Common myeloid progenitor, CD34-positive (primary cell): Measurements from ENCODE around the gene CCDC167.
"Not testable (repeated sequence)": the region's sequence is repeated elsewhere in the genome, so short reads cannot be mapped to it uniquely, and the experiment has no call there.

ENCODE experiments used
- CTCF ChIA-PET: fragments of 350-600 bp; sonication (Branson Sonifier 250); formaldehyde crosslinking; loops from one replicate; lab custom pipeline; 2021; ENCODE audit warnings: antibody characterized with exemption; lab: Charles Lee
- POLR2A ChIA-PET: fragments of 350-600 bp; sonication (Branson Sonifier 250); formaldehyde crosslinking; loops from one replicate; lab custom pipeline; 2021; ENCODE audit warnings: antibody characterized with exemption; lab: Charles Lee
- DNase-seq, 3 donors: peaks; one replicate each; pipeline versions ENCODE4 v3.0.0 to v3.0.0-alpha.2; 2013
- H3K27ac ChIP-seq, 2 experiments: 1 replicate in 1 of 2; 2 replicates in 1 of 2; pipeline ENCODE4 v1.7.0; 2013; ENCODE audit warnings: inconsistent platforms in 2 of 2, low read length in 2 of 2, mild to moderate bottlenecking in 2 of 2, low read depth in 1 of 2, moderate library complexity in 1 of 2; ENCODE audit not compliant: severe bottlenecking in 2 of 2, insufficient read depth in 1 of 2, poor library complexity in 1 of 2
- H3K27me3 ChIP-seq, 5 experiments: replicated peaks in 2 of 5; 1 replicate in 3 of 5; 2 replicates in 2 of 5; pipeline versions ENCODE4 v1.6.1 to v1.7.0; 2013; ENCODE audit warnings: low read length in 4 of 5, mild to moderate bottlenecking in 2 of 5, moderate library complexity in 2 of 5, inconsistent platforms in 1 of 5; ENCODE audit not compliant: insufficient read depth in 5 of 5, control insufficient read depth in 4 of 5
- H3K36me3 ChIP-seq, 4 experiments: 1 replicate in 2 of 4; 2 replicates in 2 of 4; pipeline versions ENCODE4 v1.6.1 to v1.7.0; 2013; ENCODE audit warnings: low read length in 3 of 4, control low read depth in 1 of 4, mild to moderate bottlenecking in 1 of 4; ENCODE audit not compliant: control insufficient read depth in 4 of 4, insufficient read depth in 4 of 4
- H3K4me1 ChIP-seq, 4 experiments: 1 replicate in 3 of 4; 2 replicates in 1 of 4; pipeline versions ENCODE4 v1.6.1 to v1.7.1; 2013; ENCODE audit warnings: low read length in 3 of 4, mild to moderate bottlenecking in 3 of 4, control low read depth in 1 of 4, inconsistent platforms in 1 of 4, moderate library complexity in 1 of 4; ENCODE audit not compliant: control insufficient read depth in 4 of 4, insufficient read depth in 4 of 4; ENCODE audit errors: control extremely low read depth in 1 of 4
- H3K4me3 ChIP-seq, 7 experiments: 1 replicate in 4 of 7; 2 replicates in 3 of 7; pipeline versions ENCODE4 v1.5.1 to v1.7.0; 2013; ENCODE audit warnings: mild to moderate bottlenecking in 7 of 7, low read length in 6 of 7, moderate library complexity in 6 of 7, inconsistent platforms in 2 of 7, low read depth in 2 of 7, control low read depth in 1 of 7; ENCODE audit not compliant: insufficient read depth in 4 of 7, control insufficient read depth in 1 of 7; ENCODE audit errors: extremely low read depth in 1 of 7
- H3K9me3 ChIP-seq, 5 experiments: 1 replicate in 4 of 5; 2 replicates in 1 of 5; pipeline versions ENCODE4 v1.6.1 to v1.7.1; 2013; ENCODE audit warnings: low read length in 4 of 5, mild to moderate bottlenecking in 2 of 5, inconsistent platforms in 1 of 5, low read depth in 1 of 5, moderate library complexity in 1 of 5; ENCODE audit not compliant: control insufficient read depth in 4 of 5, insufficient read depth in 2 of 5; ENCODE audit errors: control extremely low read depth in 1 of 5
- WGBS: methylation state at CpG from one replicate; pipeline ENCODE4 v1.1.5; 2013; ENCODE audit not compliant: insufficient coverage; 5-methylcytosine and 5-hydroxymethylcytosine counted together

Gene CCDC167

GRCh38 chr6:37452522-37452921 is 47.2 kb downstream of the CCDC167 start:
- Histone ChIP-seq H3K4me1 (no peaks in the 10 kb centered on the region), H3K36me3 (peaks cover 10 to 83% (median 56%) of the 10 kb centered on the region in 4 experiments), H3K27me3 (no peaks in the 10 kb centered on the region), H3K9me3 (no peaks in the 10 kb centered on the region), H3K4me3 (no peak overlapping the region), H3K27ac (no peak overlapping the region)
- no peak for DNase-seq
- 100% methylated on average over 2 of the region's 3 CpGs for WGBS
- POLR2A ChIA-PET, result no interaction called here
- CTCF ChIA-PET, result interaction anchor here (0.7 kb wide), 1 partner anchor 33 kb away, joined by 3 read pairs; no protein-coding TSS in a partner anchor

- Histone ChIP-seq H3K4me3 (no peak overlapping the region), H3K4me1 (no peaks in the 10 kb centered on the region), H3K27me3 (no peaks in the 10 kb centered on the region), H3K36me3 (peaks cover 12 to 87% (median 61%) of the 10 kb centered on the region in 4 experiments), H3K27ac (no peak overlapping the region), H3K9me3 (no peaks in the 10 kb centered on the region)
- no CpG with 5 or more reads among the region's 2 CpGs for WGBS
- DNase-seq, result no peak
- CTCF ChIA-PET, result interaction anchor here (0.7 to 1.4 kb wide), 2 partner anchors 11 to 34 kb away, joined by 3 read pairs; no protein-coding TSS in a partner anchor
- POLR2A ChIA-PET, result no interaction called here
Observed at GRCh38 chr6:37451441-37452193, 48.1 kb downstream of the CCDC167 start.

DNA sequence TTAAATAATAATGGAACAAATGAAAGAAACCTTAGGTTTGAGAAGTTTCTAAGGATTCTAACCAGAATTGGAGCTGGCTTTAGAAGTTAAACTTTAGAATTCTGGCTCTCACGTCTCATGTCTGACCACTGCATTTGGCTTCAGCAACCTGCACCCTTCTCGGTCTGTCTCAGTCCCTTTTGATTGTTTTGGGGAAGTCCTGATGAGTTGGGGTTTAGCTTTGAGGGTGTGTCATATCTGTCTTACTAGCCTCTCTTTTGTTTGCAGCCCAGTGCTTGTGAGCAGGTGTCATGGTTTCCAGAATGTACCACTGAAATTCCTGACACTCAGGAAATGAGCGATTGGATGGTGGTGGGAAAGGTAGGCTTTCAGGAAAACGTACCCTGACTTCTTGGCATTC is 49.7 kb downstream of the CCDC167 start:
- Histone ChIP-seq H3K4me1 (no peaks in the 10 kb centered on the region), H3K36me3 (peaks cover 17 to 88% (median 62%) of the 10 kb centered on the region in 4 experiments), H3K4me3 (no peak overlapping the region), H3K27me3 (no peaks in the 10 kb centered on the region), H3K9me3 (no peaks in the 10 kb centered on the region), H3K27ac (no peak overlapping the region)
- 96% methylated on average over 4 of the region's 4 CpGs for WGBS
- no peak for DNase-seq
- CTCF ChIA-PET, result no interaction called here
- POLR2A ChIA-PET, result no interaction called here

DNA sequence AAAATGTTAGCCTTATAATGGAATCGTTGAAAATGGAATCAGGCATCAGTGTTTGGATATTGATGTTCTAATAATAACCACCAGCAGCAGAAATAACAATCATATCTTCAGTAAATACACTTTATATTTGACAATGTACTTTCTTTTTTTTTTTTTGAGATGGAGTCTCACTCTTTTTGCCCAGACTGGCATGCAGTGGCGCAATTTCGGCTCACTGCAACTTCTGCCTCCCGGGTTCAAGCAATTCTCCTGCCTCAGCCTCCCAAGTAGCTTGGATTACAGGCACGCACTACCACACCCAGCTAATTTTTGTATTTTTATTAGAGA is 56.5 kb downstream of the CCDC167 start:
- DNase-seq, H3K4me1 ChIP-seq, POLR2A ChIA-PET, H3K27me3 ChIP-seq, H3K9me3 ChIP-seq: not testable (repeated sequence)
- peaks cover 11 to 67% (median 34%) of the 10 kb centered on the region in 4 experiments for H3K36me3 ChIP-seq
- H3K4me3 ChIP-seq, result peak overlapping the region in 5 of 7 experiments; percentile 46 to 75 (median 55)
- WGBS, result 100% methylated on average over 3 of the region's 5 CpGs
- CTCF ChIA-PET, result interaction anchor here (1.0 to 1.6 kb wide), 2 partner anchors 10 to 12 kb away, joined by 3 to 6 read pairs; no protein-coding TSS in a partner anchor
- peak overlapping the region; percentile 71 to 93 for H3K27ac ChIP-seq

DNA sequence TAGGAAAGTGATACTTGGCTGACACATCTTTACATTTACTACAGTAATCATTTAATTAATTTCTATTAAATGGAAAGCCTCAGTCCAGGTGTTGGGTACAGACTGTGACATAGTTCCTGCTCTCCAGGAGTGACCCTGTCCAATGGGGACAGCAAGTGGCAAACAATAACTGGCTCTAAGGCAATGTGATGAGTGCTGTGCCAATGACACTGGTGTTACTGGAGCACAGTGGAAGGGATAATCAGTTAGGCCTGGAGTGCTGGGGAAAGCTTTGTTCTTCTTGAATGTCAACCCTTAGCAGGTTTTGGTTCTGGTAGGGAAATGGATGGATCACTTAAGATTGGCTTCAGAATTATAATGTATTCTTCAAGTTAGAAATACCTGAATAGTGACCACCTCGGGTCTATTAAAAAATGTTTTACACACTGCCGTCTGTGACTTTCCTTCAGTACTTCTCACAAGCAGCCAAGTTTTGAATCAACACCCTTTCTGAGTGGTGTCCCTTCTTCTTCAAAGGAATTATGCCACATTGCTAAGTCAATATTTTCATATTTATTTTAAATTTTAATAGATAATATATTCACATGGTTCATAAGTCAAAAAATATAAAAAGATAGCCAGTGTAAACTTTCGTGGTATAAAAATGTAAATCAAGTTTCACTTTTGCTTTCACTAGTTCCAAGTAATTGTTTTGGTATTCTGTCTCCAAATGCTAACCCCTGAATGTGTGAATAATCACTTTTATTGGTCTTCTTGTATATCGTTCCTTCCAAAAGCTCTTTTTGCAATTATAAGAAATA is 57.1 kb downstream of the CCDC167 start:
- peak overlapping the region; percentile 71 to 93 for H3K27ac ChIP-seq
- POLR2A ChIA-PET, result interaction anchor here (0.5 kb wide), 1 partner anchor 57 kb away, joined by 6 read pairs; no protein-coding TSS in a partner anchor
- CTCF ChIA-PET, result interaction anchor here (1.5 kb wide), 1 partner anchor 61 kb away, joined by 3 read pairs; no protein-coding TSS in a partner anchor
- H3K27me3 ChIP-seq, result no peaks in the 10 kb centered on the region
- peak overlapping the region in 5 of 7 experiments; percentile 46 to 75 (median 55) for H3K4me3 ChIP-seq
- H3K9me3 ChIP-seq, result no peaks in the 10 kb centered on the region
- WGBS, result 0% methylated on average over 1 of the region's 4 CpGs
- peaks cover 0 to 9% (median 0%) of the 10 kb centered on the region in 4 experiments for H3K4me1 ChIP-seq
- H3K36me3 ChIP-seq, result peaks cover 11 to 68% (median 35%) of the 10 kb centered on the region in 4 experiments
- peak; percentile 7 to 24 (median 20) for DNase-seq

- no peaks in the 10 kb centered on the region for H3K9me3 ChIP-seq
- POLR2A ChIA-PET, result no interaction called here
- H3K4me3 ChIP-seq, result peak overlapping the region in 1 of 7 experiments; percentile 75
- CTCF ChIA-PET, result interaction anchor here (1.0 to 1.5 kb wide), 2 partner anchors 17 to 60 kb away, joined by 3 read pairs; no protein-coding TSS in a partner anchor
- WGBS, result 85% methylated on average over 6 of the region's 6 CpGs
- H3K27me3 ChIP-seq, result no peaks in the 10 kb centered on the region
- DNase-seq, result peak in 1 of 3 donors; percentile 19
- peaks cover 13 to 66% (median 32%) of the 10 kb centered on the region in 4 experiments for H3K36me3 ChIP-seq
- H3K4me1 ChIP-seq, result peaks cover 0 to 9% (median 0%) of the 10 kb centered on the region in 4 experiments
- H3K27ac ChIP-seq, result peak overlapping the region in 1 of 2 experiments; percentile 93
Observed at GRCh38 chr6:37441651-37442050, 58.0 kb downstream of the CCDC167 start.
